NCI-H2227 (cell line): ENCODE data around the gene NLRP9.

Experiments used
- DNase-seq: peaks from one replicate; lab custom pipeline; 2025; ENCODE audit not compliant: unreplicated experiment; lab: John Stamatoyannopoulos, UW

The NLRP9 gene

GRCh38 chr19:55704494-55705245 lies 33.5 kb downstream of the NLRP9 start:
- no peak for DNase-seq

GRCh38 chr19:55703790-55704215 lies 34.4 kb downstream of the NLRP9 start:
- DNase-seq, result no peak

DNA sequence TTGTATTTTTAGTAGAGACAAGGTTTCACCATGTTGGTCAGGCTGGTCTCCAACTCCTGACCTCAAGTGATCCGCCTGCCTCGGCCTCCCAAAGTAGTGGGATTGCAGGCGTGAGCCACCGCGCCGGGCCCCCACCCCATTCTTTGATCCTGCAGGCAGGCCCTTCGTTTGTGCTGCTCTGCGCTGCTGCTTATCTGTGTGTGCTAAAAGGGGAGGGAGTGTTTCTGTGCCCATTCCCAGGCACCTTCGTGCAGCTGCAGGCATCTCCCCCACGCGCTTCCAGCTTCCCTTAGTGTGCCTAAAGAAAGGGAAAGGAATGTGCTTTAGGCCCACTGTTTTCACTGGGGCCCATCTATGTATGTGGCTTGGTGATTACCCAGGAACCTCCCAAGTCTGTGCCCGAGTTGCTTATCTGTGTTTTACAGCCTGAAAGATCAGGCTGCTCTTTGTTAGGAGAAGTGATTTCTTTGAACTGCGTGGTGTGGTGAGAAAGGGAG lies 36.0 kb downstream of the NLRP9 start:
- DNase-seq, result no peak

DNA sequence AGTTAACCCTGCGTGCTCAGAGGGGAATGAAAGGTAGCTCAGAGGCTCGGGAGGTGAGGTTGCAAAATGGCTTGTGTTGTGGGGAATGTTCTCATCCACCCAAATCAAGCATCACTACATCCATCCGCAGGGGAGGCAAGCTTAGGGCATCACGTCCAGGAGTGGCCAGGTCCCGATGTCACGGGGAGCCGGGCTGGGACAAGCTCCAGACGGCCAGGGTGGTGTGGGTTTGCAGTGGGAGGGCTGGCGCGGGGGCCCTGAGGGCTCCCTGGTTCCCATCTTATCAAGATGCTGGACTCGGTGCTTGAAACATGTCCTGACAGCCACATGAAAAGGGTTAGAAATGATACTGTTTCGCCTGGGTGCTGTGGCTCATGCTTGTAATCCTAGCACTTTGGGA lies 37.4 kb downstream of the NLRP9 start:
- DNase-seq, result no peak

GRCh38 chr19:55699221-55699620 lies 39.0 kb downstream of the NLRP9 start:
- no peak for DNase-seq

GRCh38 chr19:55698256-55698655 lies 39.9 kb downstream of the NLRP9 start:
- DNase-seq, result no peak

DNA sequence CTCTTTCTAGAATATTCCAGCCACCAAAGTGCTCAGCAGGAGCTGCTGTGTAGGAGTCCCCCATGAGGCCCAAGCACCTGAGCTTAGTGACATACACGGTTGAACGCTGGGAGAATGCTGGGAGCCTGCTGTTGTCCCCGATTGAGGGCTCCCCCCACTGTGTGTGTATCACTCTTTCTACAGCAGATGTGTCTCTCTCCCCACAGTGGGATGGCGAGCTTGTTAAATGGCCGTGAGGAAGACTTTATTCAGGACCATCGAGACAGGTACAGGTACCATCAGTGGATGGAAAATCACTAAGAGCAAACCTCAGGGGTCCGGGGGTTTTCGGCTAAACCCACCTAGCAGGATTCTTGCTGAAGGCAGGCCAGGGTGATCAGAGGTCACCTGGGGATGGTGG lies 40.5 kb downstream of the NLRP9 start:
- no peak for DNase-seq

DNA sequence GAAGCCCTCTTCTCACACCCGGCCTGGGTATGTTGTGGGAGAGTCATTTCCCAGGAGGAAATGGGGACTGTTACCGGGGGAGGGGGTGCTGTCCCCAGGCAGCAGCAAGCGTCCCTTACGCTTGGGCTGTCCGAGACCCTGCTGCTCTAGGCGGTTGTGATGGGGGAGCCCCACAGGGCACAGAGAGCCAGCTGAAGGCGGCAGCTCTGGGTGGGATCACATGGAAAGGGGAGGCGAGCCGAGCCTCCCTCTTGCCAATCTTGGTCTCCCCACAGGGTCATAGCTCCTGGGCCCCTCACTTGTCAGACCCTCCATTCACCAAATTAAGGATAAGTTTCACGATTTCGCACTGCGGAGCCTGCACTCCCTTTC lies 41.1 kb downstream of the NLRP9 start:
- no peak for DNase-seq

DNA sequence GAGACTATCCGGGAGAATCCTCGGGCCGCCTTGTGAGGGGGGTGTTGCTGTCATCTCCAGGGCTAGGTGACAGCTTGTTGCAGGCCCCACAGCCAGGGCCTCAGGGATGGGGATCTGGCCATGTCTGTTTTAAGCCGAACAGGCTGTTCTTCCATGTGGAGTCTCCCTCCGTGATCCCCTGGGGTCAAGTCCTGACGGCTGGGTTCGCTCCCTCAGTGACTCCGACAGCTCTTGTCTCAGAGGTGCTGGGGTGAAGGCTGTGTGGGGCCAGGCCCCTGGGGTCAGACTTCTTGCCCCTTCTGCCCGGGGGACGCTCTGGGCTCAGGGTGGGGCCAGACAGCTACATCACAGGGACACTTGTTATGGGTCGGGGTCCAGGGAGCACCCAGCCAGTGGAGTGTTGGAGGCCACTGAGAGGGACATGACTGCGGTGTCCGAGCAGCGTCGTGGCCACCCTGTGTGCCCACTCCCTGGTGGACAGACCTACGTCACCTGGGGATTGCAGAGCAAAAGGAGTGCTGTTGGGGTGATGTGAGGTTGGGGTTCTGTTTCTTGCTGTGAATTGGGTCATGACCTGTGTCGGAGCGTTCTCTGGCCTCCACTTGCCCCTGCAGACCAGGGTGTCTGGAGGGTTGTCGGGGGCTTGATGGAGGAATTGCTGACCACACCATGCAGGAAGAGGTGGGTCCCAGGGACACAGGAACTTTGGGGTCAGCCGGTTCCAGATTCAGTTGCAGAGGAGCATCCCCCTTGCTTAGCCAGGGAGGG lies 41.7 kb downstream of the NLRP9 start:
- no peak for DNase-seq

- no peak for DNase-seq
These were observed 42.5 kb downstream of the NLRP9 start for GRCh38 chr19:55695511-55696290.

DNA sequence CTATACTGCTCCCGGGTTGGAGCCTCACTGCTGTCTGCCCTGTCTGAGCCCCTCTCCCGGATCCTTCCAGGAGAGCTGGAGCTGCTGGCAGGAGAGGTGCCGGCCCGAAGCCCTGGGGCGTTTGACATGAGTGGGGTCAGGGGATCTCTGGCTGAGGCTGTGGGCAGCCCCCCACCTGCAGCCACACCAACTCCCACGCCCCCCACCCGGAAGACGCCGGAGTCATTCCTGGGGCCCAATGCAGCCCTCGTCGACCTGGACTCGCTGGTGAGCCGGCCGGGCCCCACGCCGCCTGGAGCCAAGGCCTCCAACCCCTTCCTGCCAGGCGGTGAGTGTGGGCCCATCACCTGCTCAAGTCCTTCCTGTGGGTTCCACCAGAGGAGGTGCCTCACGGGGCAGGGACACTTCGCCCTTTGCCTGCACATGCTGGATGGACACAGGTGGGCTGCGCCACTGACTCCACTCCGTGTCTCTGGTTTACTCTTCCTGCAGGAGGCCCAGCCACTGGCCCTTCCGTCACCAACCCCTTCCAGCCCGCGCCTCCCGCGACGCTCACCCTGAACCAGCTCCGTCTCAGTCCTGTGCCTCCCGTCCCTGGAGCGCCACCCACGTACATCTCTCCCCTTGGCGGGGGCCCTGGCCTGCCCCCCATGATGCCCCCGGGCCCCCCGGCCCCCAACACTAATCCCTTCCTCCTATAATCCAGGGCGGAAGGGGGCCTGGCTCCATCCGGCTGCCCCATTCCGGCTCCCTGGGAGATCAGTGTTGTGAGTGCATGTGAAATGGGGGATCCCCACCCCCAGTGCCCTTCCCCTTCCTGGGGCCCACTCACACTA lies 43.3 kb downstream of the NLRP9 start:
- no peak for DNase-seq

DNA sequence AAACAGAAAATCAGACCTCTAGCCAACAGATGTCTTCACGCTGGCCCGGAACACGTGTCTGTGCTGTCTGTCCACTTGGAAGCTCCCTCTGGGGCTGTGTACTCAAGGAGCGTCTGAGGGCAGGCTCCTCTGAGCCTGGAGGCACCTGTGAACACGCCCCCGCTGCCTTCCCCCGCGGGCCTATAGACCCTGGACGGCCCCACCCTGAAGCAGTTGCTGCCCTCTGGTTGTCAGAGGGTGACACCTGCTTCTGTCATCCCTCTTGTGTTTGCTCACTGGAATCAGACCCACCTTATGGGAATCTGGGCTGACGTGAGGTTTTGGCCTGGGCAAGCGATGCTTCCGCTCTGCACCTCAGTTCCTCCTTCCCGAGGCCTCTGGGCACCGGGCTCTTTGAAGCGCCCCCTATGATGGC lies 44.0 kb downstream of the NLRP9 start:
- no peak for DNase-seq

- DNase-seq, result no peak
These were observed 44.7 kb downstream of the NLRP9 start for GRCh38 chr19:55693336-55693974.

DNA sequence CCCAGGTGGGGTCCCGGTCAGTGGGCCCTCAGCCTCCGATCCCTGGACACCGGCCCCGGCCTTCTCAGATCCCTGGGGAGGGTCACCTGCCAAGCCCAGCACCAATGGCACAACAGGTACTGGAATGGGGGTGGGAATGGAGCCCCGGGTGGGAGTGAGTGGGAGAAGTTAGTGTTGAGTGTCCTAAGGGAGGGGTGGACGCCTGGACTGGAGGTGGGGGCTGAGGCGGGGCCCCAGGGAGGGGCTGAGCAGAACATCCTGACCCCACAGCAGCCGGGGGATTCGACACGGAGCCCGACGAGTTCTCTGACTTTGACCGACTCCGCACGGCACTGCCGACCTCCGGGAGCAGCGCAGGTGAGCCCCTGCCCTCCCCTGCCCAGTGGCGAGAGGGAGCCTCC lies 45.5 kb downstream of the NLRP9 start:
- no peak for DNase-seq

DNA sequence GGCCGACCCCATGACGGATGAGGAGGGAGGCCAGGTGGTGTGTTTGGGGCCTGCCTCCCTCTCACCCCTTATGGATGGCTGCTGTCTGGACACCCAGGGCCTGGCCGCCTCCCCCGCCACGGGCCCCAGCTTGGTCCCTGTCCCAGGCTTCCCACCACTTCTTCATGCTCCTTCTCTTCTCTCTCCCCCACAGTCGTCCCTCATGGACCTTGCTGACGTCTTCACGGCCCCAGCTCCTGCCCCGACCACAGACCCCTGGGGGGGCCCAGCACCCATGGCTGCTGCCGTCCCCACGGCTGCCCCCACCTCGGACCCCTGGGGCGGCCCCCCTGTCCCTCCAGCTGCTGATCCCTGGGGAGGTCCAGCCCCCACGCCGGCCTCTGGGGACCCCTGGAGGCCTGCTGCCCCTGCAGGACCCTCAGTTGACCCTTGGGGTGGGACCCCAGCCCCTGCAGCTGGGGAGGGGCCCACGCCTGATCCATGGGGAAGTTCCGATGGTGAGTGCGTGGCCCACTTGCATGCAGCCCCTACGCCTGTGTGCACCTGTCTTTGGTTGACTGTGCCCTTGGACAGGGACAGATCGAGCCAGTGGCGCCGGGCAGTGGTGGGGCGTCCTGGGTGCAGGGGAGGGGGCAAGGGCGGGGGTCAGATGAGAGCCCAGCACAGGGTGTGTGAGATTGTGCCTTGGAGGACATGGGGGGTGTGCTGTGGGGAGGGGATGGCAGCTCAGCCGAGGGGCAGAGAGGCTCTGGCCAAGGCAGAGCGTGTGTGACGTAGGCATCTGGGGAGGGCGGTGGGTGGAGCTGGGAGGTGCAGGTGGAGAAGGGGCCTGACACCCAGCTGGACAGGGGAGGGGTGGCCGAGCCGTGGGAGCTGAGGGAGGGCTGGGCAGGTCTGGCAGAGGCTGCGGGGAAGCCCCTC lies 46.4 kb downstream of the NLRP9 start:
- DNase-seq, result no peak

DNA sequence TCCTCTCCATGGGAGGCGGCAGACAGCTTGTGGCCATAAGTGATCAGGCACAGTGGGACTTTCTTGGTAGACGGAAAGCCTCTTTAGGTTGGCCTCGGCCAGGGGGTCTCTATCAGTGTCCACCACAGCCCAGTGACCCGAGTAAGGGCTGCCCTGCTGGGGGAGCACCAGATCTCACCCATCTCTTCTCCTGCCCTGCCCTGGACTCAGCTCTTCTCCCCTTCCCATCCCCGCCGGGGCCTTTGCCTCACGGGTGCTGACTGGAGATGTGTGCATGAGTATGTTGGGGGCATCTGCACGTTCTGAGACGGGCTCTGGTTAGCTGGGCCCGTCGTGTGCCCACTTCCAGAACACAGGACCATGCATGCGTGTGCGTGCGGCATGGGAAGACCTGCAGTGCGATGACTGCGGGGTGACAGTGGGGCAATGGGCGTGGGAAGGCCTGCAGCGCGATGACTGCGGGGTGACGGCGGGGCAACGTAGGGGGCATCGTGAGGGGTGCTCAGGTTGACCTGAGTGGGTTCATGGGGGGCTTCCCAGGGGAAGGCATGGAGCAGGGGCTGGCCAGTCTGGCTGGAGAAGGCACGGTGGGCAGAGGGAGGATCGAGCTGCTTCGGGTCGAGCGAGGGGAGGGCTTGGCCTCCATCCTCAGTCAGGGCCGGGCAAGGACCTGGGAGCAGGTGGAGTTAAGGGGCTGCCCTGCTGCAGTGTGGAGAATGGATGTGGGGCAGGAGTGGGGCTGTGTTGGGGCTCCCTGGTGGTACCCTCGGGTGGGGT lies 47.2 kb downstream of the NLRP9 start:
- DNase-seq, result no peak

GRCh38 chr19:55690109-55690768 lies 48.0 kb downstream of the NLRP9 start:
- no peak for DNase-seq
